GM12878 (cell line): Measurements from ENCODE around the gene MEIOC. TPM values are rescaled to one million over a fixed set of nuclear protein-coding genes. Genes with fewer than 3 reads are reported as not detected.
"Not testable (repeated sequence)": the region's sequence is repeated elsewhere in the genome, so short reads cannot be mapped to it uniquely, and the experiment has no call there.

Experiments
- ATAC-seq: fragments of 200-7000 bp; cut with Tn5 transposase; 3 replicates; pipeline ENCODE4 v1.9.1; 2020; ENCODE audit warnings: mild to moderate bottlenecking, moderate library complexity
- BruUV-seq: library from RNA; stranded (reverse); fragments of 400-500 nt; replicated peaks from 2 replicates; lab custom pipeline; 2021; lab: Mats Ljungman, UMichigan
- CTCF ChIA-PET: fragments of 300-600 bp; sonication (Branson Sonifier 250); formaldehyde crosslinking; extraction: SDS; loops from one replicate; lab custom pipeline; 2021; ENCODE audit warnings: inconsistent platforms; lab: Yijun Ruan, JAX
- POLR2A ChIA-PET: fragments of 350-600 bp; formaldehyde crosslinking; extraction: SDS; loops from one replicate; lab custom pipeline; 2021; ENCODE audit warnings: inconsistent platforms; lab: Charles Lee
- RAD21 ChIA-PET: fragments of 300-600 bp; sonication (Branson Sonifier 250); formaldehyde crosslinking; loops from one replicate; lab custom pipeline; 2023; ENCODE audit warnings: antibody characterized with exemption; ENCODE audit not compliant: unreplicated experiment; lab: Charles Lee
- SMC1A ChIA-PET: fragments of 300-600 bp; sonication (Branson Sonifier 250); formaldehyde crosslinking; loops from one replicate; lab custom pipeline; 2023; ENCODE audit not compliant: unreplicated experiment, uncharacterized antibody; lab: Charles Lee
- DNase-seq: peaks from one replicate; pipeline ENCODE4 v3.0.0-alpha.2; 2011; ENCODE audit warnings: low read depth, low spot score
- FAIRE-seq: peaks from 3 replicates; lab custom pipeline; 2011; peaks lifted over from hg19 to GRCh38; lab: Jason Lieb, UNC
- H2AFZ ChIP-seq: 2 replicates; pipeline ENCODE4 v1.6.0; 2011; ENCODE audit warnings: low read depth, low read length, control low read depth; ENCODE audit not compliant: control insufficient read depth
- H3K27ac ChIP-seq: 2 replicates; pipeline ENCODE4 v1.5.1; 2011; ENCODE audit warnings: control low read depth; ENCODE audit not compliant: control insufficient read depth, insufficient read depth
- H3K27me3 ChIP-seq, 2 experiments: replicated peaks in 1 of 2; 2 replicates each; pipeline versions ENCODE4 v1.6.0 to v1.6.1; 2011; ENCODE audit warnings: low read length in 1 of 2; ENCODE audit not compliant: control insufficient read depth in 2 of 2, insufficient read depth in 2 of 2
- H3K36me3 ChIP-seq, 2 experiments: 2 replicates each; pipeline ENCODE4 v1.5.1; 2011; ENCODE audit warnings: low read length in 1 of 2; ENCODE audit not compliant: control insufficient read depth in 2 of 2, insufficient read depth in 2 of 2
- H3K4me1 ChIP-seq: 2 replicates; pipeline ENCODE4 v1.6.1; 2011; ENCODE audit warnings: mild to moderate bottlenecking, low read length, moderate library complexity, mixed read lengths; ENCODE audit not compliant: control insufficient read depth, insufficient read depth
- H3K4me2 ChIP-seq: 2 replicates; pipeline ENCODE4 v1.6.0; 2011; ENCODE audit warnings: control low read depth; ENCODE audit not compliant: control insufficient read depth, insufficient read depth
- H3K4me3 ChIP-seq: fragments of 200-600 bp; sonication (generic); 2 replicates; pipeline ENCODE4 v1.5.1; 2016
- H3K79me2 ChIP-seq: 2 replicates; pipeline ENCODE4 v1.6.0; 2011; ENCODE audit warnings: low read length; ENCODE audit not compliant: control insufficient read depth, insufficient read depth
- H3K9ac ChIP-seq: 2 replicates; pipeline ENCODE4 v1.8.0; 2011; ENCODE audit warnings: low read length, control low read depth, mixed read lengths; ENCODE audit not compliant: control insufficient read depth, insufficient read depth
- H3K9me3 ChIP-seq: replicated peaks from 3 replicates; pipeline ENCODE4 v1.5.1; 2011; ENCODE audit warnings: mild to moderate bottlenecking, low read length; ENCODE audit not compliant: control insufficient read depth, insufficient read depth
- H4K20me1 ChIP-seq: 2 replicates; pipeline ENCODE4 v1.6.0; 2011; ENCODE audit not compliant: control insufficient read depth, insufficient read depth
- EZH2 ChIP-seq: IDR thresholded peaks from 2 replicates; pipeline ENCODE4 v1.6.1; 2012; ENCODE audit warnings: low read depth, mild to moderate bottlenecking, control low read depth, inconsistent platforms, low read length, borderline replicate concordance; ENCODE audit not compliant: control insufficient read depth
- FOXK2 ChIP-seq: fragments of 450-650 bp; IDR thresholded peaks from 2 replicates; pipeline ENCODE4 v1.6.1; 2017; ENCODE audit warnings: mild to moderate bottlenecking, moderate library complexity
- HDAC2 ChIP-seq: fragments of 200-600 bp; sonication (generic); IDR thresholded peaks from 2 replicates; pipeline ENCODE4 v1.6.1; 2017
- JUND ChIP-seq: IDR thresholded peaks from 2 replicates; pipeline ENCODE4 v1.6.1; 2012; ENCODE audit warnings: low read depth, mild to moderate bottlenecking, low read length, improper control_type of control experiment, moderate library complexity
- KDM1A ChIP-seq: fragments of 200-600 bp; sonication (generic); IDR thresholded peaks from 2 replicates; pipeline ENCODE4 v1.6.1; 2016; ENCODE audit warnings: borderline replicate concordance
- NR2F1 ChIP-seq: fragments of 450-650 bp; conservative IDR thresholded peaks from 2 replicates; pipeline ENCODE4 v1.6.1; 2017; ENCODE audit warnings: mild to moderate bottlenecking
- TCF12 ChIP-seq: IDR thresholded peaks from 2 replicates; pipeline ENCODE4 v1.6.1; 2011; ENCODE audit warnings: low read depth, mild to moderate bottlenecking, low read length
- YY1 ChIP-seq: IDR thresholded peaks from 2 replicates; pipeline ENCODE4 v1.6.1; 2011; ENCODE audit warnings: low read depth, mild to moderate bottlenecking, low read length
- WGBS: methylation state at CpG from one replicate; pipeline ENCODE4 v1.1.6; 2016; ENCODE audit warnings: low lambda C conversion rate; ENCODE audit not compliant: insufficient replicate concordance, insufficient coverage; ENCODE audit errors: missing lambda C conversion rate; 5-methylcytosine and 5-hydroxymethylcytosine counted together
- in situ Hi-C: fragments of 300-500 bp; cut with MboI; formaldehyde crosslinking; loops from 9 replicates; pipeline ENCODE4 v1.14.3; 2018; ENCODE audit warnings: mixed read lengths
- intact Hi-C: fragments of 100-400 bp; cut with micrococcal nuclease; formaldehyde crosslinking; loops from one replicate; pipeline ENCODE4 v1.14.2; 2022; ENCODE audit not compliant: unreplicated experiment
- polyA plus RNA-seq, 11 experiments: library from polyadenylated mRNA; depleted of rRNA in 4 of 11; unstranded in 6 of 11; stranded (reverse) in 5 of 11; fragments of >200 nt; fragmentation: Nextera tagmentation in 4 of 11; fragmentation: Illumina TruSeq in 1 of 11; extraction: Ambion mirVana in 4 of 11; extraction: Trizol in 1 of 11; gene quantifications; 1 replicate in 1 of 11; 2 replicates in 10 of 11; pipeline versions ENCODE4 v1.2.1 to v1.2.3, GENCODE V29; 2011 to 2016; ENCODE audit warnings: inconsistent platforms in 2 of 11, missing spikeins in 2 of 11, low read depth in 1 of 11
- total RNA-seq, 4 experiments: library from RNA; depleted of rRNA in 3 of 4; stranded (reverse); fragments of >200 nt in 3 of 4; fragmentation: Illumina TruSeq in 1 of 4; extraction: Trizol in 1 of 4; gene quantifications; 2 replicates each; pipeline versions ENCODE4 v1.2.1 to v1.2.3, GENCODE V29; 2013 to 2021
- TF ChIP-seq, protein P1 (sequence below): IDR thresholded peaks from 2 replicates; pipeline ENCODE4 v1.6.1; 2011; ENCODE audit warnings: borderline replicate concordance, low read depth, mild to moderate bottlenecking, moderate library complexity, low read length; ENCODE audit not compliant: insufficient read depth, poor library complexity, severe bottlenecking
- TF ChIP-seq, protein P2 (sequence below): fragments of 450-650 bp; IDR thresholded peaks from 2 replicates; pipeline ENCODE4 v1.6.1; 2018; ENCODE audit warnings: mild to moderate bottlenecking, low read depth, moderate library complexity; ENCODE audit not compliant: partially characterized antibody
- TF ChIP-seq, protein P3 (sequence below): IDR thresholded peaks from 2 replicates; pipeline ENCODE4 v1.6.1; 2011; ENCODE audit warnings: low read depth, mild to moderate bottlenecking, low read length, moderate library complexity, borderline replicate concordance; ENCODE audit errors: extremely low read depth

Gene MEIOC
- total and polyA plus RNA-seq, 10 of the 15 experiments (the other 5 are each of a cell fraction or from before 2014, with no cell fraction given): 0.01 to 0.48 (median 0.12) TPM; not detected in 4

DNA sequence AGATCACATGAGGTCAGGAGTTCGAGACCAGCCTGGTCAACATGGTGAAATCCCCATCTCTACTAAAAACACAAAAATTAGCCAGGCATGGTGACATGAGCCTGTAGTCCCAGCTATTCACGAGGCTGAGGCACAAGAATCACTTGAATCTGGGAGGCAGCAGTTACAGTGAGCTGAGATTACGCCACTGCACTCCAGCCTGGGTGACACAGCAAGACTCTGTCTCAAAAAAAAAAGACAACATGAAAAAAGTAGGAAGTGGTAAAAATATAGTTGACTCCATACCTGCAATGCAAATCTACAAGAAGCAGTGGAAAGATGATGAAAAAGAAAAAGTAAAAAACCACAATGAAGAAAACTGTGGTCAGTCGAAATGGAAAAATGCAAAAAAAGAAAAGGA, 27.0 kb downstream of the MEIOC start:
- H3K79me2 ChIP-seq, H3K27ac ChIP-seq, H2AFZ ChIP-seq, H3K4me3 ChIP-seq, RAD21 ChIA-PET, intact Hi-C loops, BruUV-seq, ATAC-seq, H3K4me1 ChIP-seq, in situ Hi-C loops, FAIRE-seq, H3K9ac ChIP-seq, H4K20me1 ChIP-seq, DNase-seq, H3K9me3 ChIP-seq, H3K27me3 ChIP-seq, H3K4me2 ChIP-seq, POLR2A ChIA-PET, SMC1A ChIA-PET: not testable (repeated sequence)
- H3K36me3 ChIP-seq: peaks cover 6 to 17% of the 10 kb centered on the region in 2 experiments
- CTCF ChIA-PET: interaction anchor here (0.9 to 1.3 kb wide), 3 partner anchors 11 to 161 kb away, joined by 3 read pairs; no protein-coding TSS in a partner anchor
- 56% methylated on average over 4 of the region's 4 CpGs for WGBS

DNA sequence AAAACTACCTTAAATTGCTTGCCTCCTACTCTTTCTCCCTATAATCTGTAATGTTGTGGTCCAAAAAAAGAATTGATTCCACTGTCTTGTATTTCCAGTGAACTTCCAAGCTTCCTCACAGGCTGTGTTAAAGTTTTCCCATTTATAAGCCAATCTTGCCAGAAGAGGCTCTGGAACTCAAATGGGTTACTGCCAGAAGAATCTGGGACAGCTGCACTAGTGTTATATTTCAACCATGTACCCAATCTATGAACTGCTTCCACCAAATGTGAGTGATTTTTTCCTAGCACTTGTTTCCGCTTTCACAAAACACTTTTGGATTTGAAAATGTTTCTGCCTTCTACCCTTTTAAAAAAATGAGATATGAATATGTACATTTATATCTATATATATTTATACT, 31.5 kb downstream of the MEIOC start:
- POLR2A ChIA-PET: no interaction called here
- Histone ChIP-seq H3K27ac (no peak overlapping the region), H2AFZ (no peak overlapping the region), H3K36me3 (peaks cover 0 to 12% of the 10 kb centered on the region in 2 experiments; a peak in 2 of 4 replicates), H3K9me3 (no peaks in the 10 kb centered on the region), H3K4me1 (peaks cover 3% of the 10 kb centered on the region), H3K9ac (no peak overlapping the region), H3K4me2 (no peak overlapping the region), H3K4me3 (no peak overlapping the region), H3K27me3 (no peaks in the 10 kb centered on the region), H4K20me1 (no peaks in the 10 kb centered on the region), H3K79me2 (peaks cover 18% of the 10 kb centered on the region)
- SMC1A ChIA-PET: interaction anchor here (1.7 kb wide), 1 partner anchor 164 kb away, joined by 4 read pairs; no protein-coding TSS in a partner anchor
- in situ Hi-C loops: no loop called here
- no peak for ATAC-seq
- CTCF ChIA-PET: interaction anchor here (1.3 to 2.3 kb wide), 3 partner anchors 15 to 155 kb away, joined by 5 to 10 read pairs (median 9); partner anchors contain the start of gene DBF4B
- RAD21 ChIA-PET: no interaction called here
- WGBS: 100% methylated on average over 1 of the region's 1 CpG
- intact Hi-C loops: no loop called here
- no peak for FAIRE-seq
- DNase-seq: no peak
- no TSS peak for BruUV-seq
- TF ChIP-seq, protein P1, sequence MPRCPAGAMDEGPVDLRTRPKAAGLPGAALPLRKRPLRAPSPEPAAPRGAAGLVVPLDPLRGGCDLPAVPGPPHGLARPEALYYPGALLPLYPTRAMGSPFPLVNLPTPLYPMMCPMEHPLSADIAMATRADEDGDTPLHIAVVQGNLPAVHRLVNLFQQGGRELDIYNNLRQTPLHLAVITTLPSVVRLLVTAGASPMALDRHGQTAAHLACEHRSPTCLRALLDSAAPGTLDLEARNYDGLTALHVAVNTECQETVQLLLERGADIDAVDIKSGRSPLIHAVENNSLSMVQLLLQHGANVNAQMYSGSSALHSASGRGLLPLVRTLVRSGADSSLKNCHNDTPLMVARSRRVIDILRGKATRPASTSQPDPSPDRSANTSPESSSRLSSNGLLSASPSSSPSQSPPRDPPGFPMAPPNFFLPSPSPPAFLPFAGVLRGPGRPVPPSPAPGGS: no peak
- TF ChIP-seq, protein P2, sequence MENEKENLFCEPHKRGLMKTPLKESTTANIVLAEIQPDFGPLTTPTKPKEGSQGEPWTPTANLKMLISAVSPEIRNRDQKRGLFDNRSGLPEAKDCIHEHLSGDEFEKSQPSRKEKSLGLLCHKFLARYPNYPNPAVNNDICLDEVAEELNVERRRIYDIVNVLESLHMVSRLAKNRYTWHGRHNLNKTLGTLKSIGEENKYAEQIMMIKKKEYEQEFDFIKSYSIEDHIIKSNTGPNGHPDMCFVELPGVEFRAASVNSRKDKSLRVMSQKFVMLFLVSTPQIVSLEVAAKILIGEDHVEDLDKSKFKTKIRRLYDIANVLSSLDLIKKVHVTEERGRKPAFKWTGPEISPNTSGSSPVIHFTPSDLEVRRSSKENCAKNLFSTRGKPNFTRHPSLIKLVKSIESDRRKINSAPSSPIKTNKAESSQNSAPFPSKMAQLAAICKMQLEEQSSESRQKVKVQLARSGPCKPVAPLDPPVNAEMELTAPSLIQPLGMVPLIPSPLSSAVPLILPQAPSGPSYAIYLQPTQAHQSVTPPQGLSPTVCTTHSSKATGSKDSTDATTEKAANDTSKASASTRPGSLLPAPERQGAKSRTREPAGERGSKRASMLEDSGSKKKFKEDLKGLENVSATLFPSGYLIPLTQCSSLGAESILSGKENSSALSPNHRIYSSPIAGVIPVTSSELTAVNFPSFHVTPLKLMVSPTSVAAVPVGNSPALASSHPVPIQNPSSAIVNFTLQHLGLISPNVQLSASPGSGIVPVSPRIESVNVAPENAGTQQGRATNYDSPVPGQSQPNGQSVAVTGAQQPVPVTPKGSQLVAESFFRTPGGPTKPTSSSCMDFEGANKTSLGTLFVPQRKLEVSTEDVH: no peak
- TF ChIP-seq HDAC2: no peak
- no peak for TF ChIP-seq YY1
- no peak for TF ChIP-seq EZH2
- no peak for TF ChIP-seq TCF12
- no peak for TF ChIP-seq JUND
- TF ChIP-seq, protein P3, sequence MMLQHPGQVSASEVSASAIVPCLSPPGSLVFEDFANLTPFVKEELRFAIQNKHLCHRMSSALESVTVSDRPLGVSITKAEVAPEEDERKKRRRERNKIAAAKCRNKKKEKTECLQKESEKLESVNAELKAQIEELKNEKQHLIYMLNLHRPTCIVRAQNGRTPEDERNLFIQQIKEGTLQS: no peak
- TF ChIP-seq FOXK2: no peak
- TF ChIP-seq KDM1A: no peak
- no peak for TF ChIP-seq NR2F1
